ENCODE results near the gene METTL2B. TPM values are rescaled to one million over a fixed set of nuclear protein-coding genes. Genes with fewer than 3 reads are reported as not detected.
"Not testable (repeated sequence)": the region's sequence is repeated elsewhere in the genome, so short reads cannot be mapped to it uniquely, and the experiment has no call there.

Gene METTL2B
- total RNA-seq, 1 donor from 2014 or later: 40.9 TPM

GRCh38 chr7:128550920-128551319 is 74.4 kb downstream of the METTL2B start:
- H3K36me3 Mint-ChIP-seq (ENCODE audit: unreplicated experiment): no peaks in the 10 kb centered on the region
- TF ChIP-seq CTCF (IDR thresholded peaks at IDR 0.05; ENCODE audit: partially characterized antibody, unreplicated experiment): no peak
- no peaks in the 10 kb centered on the region for H3K27me3 Mint-ChIP-seq (ENCODE audit: unreplicated experiment)
- no peak overlapping the region for H3K4me3 Mint-ChIP-seq (ENCODE audit: unreplicated experiment)
- no peak for DNase-seq
- H3K9me3 Mint-ChIP-seq (ENCODE audit: unreplicated experiment): no peaks in the 10 kb centered on the region
- H3K27ac Mint-ChIP-seq (ENCODE audit: unreplicated experiment): no peak overlapping the region
- no peaks in the 10 kb centered on the region for H3K4me1 Mint-ChIP-seq (ENCODE audit: low read depth, unreplicated experiment)

DNA sequence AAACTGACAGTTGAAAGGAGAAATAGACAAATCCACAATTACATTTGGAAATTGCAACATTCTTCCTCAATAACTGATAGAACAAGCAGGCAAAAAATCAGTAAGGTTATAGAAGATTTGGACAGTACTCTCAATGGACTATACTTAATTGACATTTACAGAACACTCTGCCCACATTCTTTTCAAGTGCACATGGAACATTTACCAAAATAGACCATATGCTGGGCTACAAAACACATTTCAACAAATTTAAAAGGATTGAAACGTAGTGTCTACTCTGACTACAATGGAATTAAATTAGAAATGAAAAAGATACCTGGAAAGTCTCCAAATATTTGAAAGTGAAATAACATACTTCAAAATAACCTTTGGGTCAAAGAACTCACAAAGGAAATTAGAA is 77.8 kb downstream of the METTL2B start:
- not testable (repeated sequence) for H3K4me3 Mint-ChIP-seq (ENCODE audit: unreplicated experiment); DNase-seq; H3K9me3 Mint-ChIP-seq (ENCODE audit: unreplicated experiment); H3K27me3 Mint-ChIP-seq (ENCODE audit: unreplicated experiment); H3K27ac Mint-ChIP-seq (ENCODE audit: unreplicated experiment); H3K36me3 Mint-ChIP-seq (ENCODE audit: unreplicated experiment); H3K4me1 Mint-ChIP-seq (ENCODE audit: low read depth, unreplicated experiment)

Other genes starting within 250 kb of the METTL2B start
- not detected for gene LEP, start 235.5 kb upstream of the METTL2B start, total RNA-seq (ENCODE audit: unreplicated experiment)
- 53.2 TPM for gene RBM28, start 132.8 kb upstream of the METTL2B start, total RNA-seq (ENCODE audit: unreplicated experiment)
- not detected for gene PRRT4, start 115.1 kb upstream of the METTL2B start, total RNA-seq (ENCODE audit: unreplicated experiment)
- 81.7 TPM for gene IMPDH1, start 66.8 kb upstream of the METTL2B start, total RNA-seq (ENCODE audit: unreplicated experiment)
- 24.9 TPM for gene HILPDA, start 20.9 kb upstream of the METTL2B start, total RNA-seq (ENCODE audit: unreplicated experiment)
- 8.2 TPM for gene GARIN1A, start 195.5 kb downstream of the METTL2B start, total RNA-seq (ENCODE audit: unreplicated experiment)

Data from glutamatergic neuron (in vitro differentiated cells).